ENCODE data around the gene MAGEA4. TPM values are rescaled to one million over a fixed set of nuclear protein-coding genes. Genes with fewer than 3 reads are reported as not detected.
A peak's percentile ranks its signal among the peaks of the same experiment; 100 is the strongest.

Gene MAGEA4
- total RNA-seq, 2 donors from 2014 or later, result not detected

- TF ChIP-seq POLR2A (IDR thresholded peaks at IDR 0.05) (no peak), CTCF (IDR thresholded peaks at IDR 0.05) (no peak)
- ATAC-seq (no peak), DNase-seq (no peak)
- Histone ChIP-seq H3K4me1 (no peaks in the 10 kb centered on the region), H3K9me3 (no peaks in the 10 kb centered on the region), H3K36me3 (replicated peaks in 1 of 2; ENCODE audit: insufficient read depth in 1 of 2, low read depth in 2 of 2) (no peaks in the 10 kb centered on the region), H3K27me3 (no peaks in the 10 kb centered on the region), H3K4me3 (no peak overlapping the region), H3K27ac (no peak overlapping the region)
- intact Hi-C loops (cut with DNase I), result no loop called here
- 79 to 84% methylated on average over 8 to 15 of the region's 15 CpGs for WGBS, 2 donors
Measured at GRCh38 chrX:151954730-151955129, 42.0 kb downstream of the MAGEA4 start.

GRCh38 chrX:151958101-151958500, 45.4 kb downstream of the MAGEA4 start:
- H3K36me3 ChIP-seq (replicated peaks in 1 of 2; ENCODE audit: insufficient read depth in 1 of 2, low read depth in 2 of 2), result no peaks in the 10 kb centered on the region
- WGBS, 2 donors, result 83% methylated on average over 4 of the region's 4 CpGs; no CpG with 5 or more reads in 1 of the 2 donors
- no peaks in the 10 kb centered on the region for H3K9me3 ChIP-seq
- ATAC-seq, result no peak
- intact Hi-C loops (cut with DNase I), result no loop called here
- no peak overlapping the region for H3K4me3 ChIP-seq
- no peak for TF ChIP-seq POLR2A (IDR thresholded peaks at IDR 0.05)
- TF ChIP-seq CTCF (IDR thresholded peaks at IDR 0.05), result no peak
- H3K27ac ChIP-seq, result no peak overlapping the region
- no peaks in the 10 kb centered on the region for H3K27me3 ChIP-seq
- DNase-seq, result no peak
- no peaks in the 10 kb centered on the region for H3K4me1 ChIP-seq

GRCh38 chrX:151962034-151962433, 49.3 kb downstream of the MAGEA4 start:
- intact Hi-C loops (cut with DNase I), result no loop called here
- H3K4me1 ChIP-seq, result no peaks in the 10 kb centered on the region
- TF ChIP-seq CTCF (IDR thresholded peaks at IDR 0.05), result no peak
- TF ChIP-seq POLR2A (IDR thresholded peaks at IDR 0.05), result no peak

GRCh38 chrX:151966236-151966635, 53.5 kb downstream of the MAGEA4 start:
- H3K27ac ChIP-seq, result no peak overlapping the region
- H3K36me3 ChIP-seq (replicated peaks in 1 of 2; ENCODE audit: insufficient read depth in 1 of 2, low read depth in 2 of 2), result no peaks in the 10 kb centered on the region
- peaks cover 5% of the 10 kb centered on the region for H3K4me1 ChIP-seq
- WGBS, 2 donors, result 72 to 91% methylated on average over 5 to 6 of the region's 6 CpGs
- intact Hi-C loops (cut with DNase I), result no loop called here
- ATAC-seq (no peak), DNase-seq (no peak)
- H3K4me3 ChIP-seq, result no peak overlapping the region
- no peak for TF ChIP-seq POLR2A (IDR thresholded peaks at IDR 0.05)
- no peak for TF ChIP-seq CTCF (IDR thresholded peaks at IDR 0.05)
- H3K27me3 ChIP-seq, result no peaks in the 10 kb centered on the region
- no peaks in the 10 kb centered on the region for H3K9me3 ChIP-seq

More at GRCh38 chrX:151962034-151962433, 49.3 kb downstream of the MAGEA4 start:
- Histone ChIP-seq H3K27ac (no peak overlapping the region), H3K4me3 (no peak overlapping the region), H3K9me3 (no peaks in the 10 kb centered on the region), H3K36me3 (replicated peaks in 1 of 2; ENCODE audit: insufficient read depth in 1 of 2, low read depth in 2 of 2) (no peaks in the 10 kb centered on the region), H3K27me3 (no peaks in the 10 kb centered on the region)
- 74 to 92% methylated on average over 4 to 5 of the region's 5 CpGs for WGBS, 2 donors
- DNase-seq (no peak), ATAC-seq (no peak)

- Histone ChIP-seq H3K27ac (peak overlapping the region in 3 of 4 donors; percentile 25 to 68 (median 61)), H3K36me3 (replicated peaks in 1 of 2; ENCODE audit: insufficient read depth in 1 of 2, low read depth in 2 of 2) (no peaks in the 10 kb centered on the region), H3K4me3 (no peak overlapping the region), H3K9me3 (no peaks in the 10 kb centered on the region), H3K4me1 (peaks cover 8% of the 10 kb centered on the region), H3K27me3 (no peaks in the 10 kb centered on the region)
- DNase-seq (no peak), ATAC-seq (no peak)
- TF ChIP-seq CTCF (IDR thresholded peaks at IDR 0.05), result no peak
- no peak for TF ChIP-seq POLR2A (IDR thresholded peaks at IDR 0.05)
- WGBS, 2 donors, result 33 to 65% methylated on average over 4 to 7 of the region's 7 CpGs
- intact Hi-C loops (cut with DNase I), result no loop called here
Measured at GRCh38 chrX:151970027-151970426, 57.3 kb downstream of the MAGEA4 start.
